Liver (tissue), 9 donors: Measurements from ENCODE around the gene CASR. TPM values are rescaled to one million over a fixed set of nuclear protein-coding genes. Genes with fewer than 3 reads are reported as not detected.

ENCODE experiments used
- DNase-seq: peaks from one replicate; pipeline ENCODE4 v3.0.0-alpha.2; 2017; ENCODE audit warnings: low spot score
- H3K27ac ChIP-seq, 2 donors: one replicate each; pipeline ENCODE4 v1.7.0; 2013; ENCODE audit warnings: inconsistent platforms in 2 of 2, low read length in 2 of 2, control low read depth in 1 of 2, low read depth in 1 of 2, mild to moderate bottlenecking in 1 of 2
- H3K27me3 ChIP-seq, 4 donors: one replicate each; pipeline versions ENCODE4 v1.6.1 to v1.7.0; 2013; ENCODE audit warnings: low read length in 3 of 4, inconsistent platforms in 1 of 4, mild to moderate bottlenecking in 1 of 4, moderate library complexity in 1 of 4; ENCODE audit not compliant: control insufficient read depth in 4 of 4, insufficient read depth in 4 of 4
- H3K36me3 ChIP-seq, 4 donors: one replicate each; pipeline versions ENCODE4 v1.6.1 to v1.7.0; 2013; ENCODE audit warnings: low read length in 3 of 4, mild to moderate bottlenecking in 3 of 4, low read depth in 1 of 4, moderate library complexity in 1 of 4; ENCODE audit not compliant: control insufficient read depth in 4 of 4, insufficient read depth in 3 of 4
- H3K4me1 ChIP-seq, 4 donors: one replicate each; pipeline versions ENCODE4 v1.6.1 to v1.7.0; 2013; ENCODE audit warnings: low read length in 3 of 4, mild to moderate bottlenecking in 3 of 4, moderate library complexity in 1 of 4; ENCODE audit not compliant: control insufficient read depth in 4 of 4, insufficient read depth in 4 of 4
- H3K4me3 ChIP-seq, 3 donors: one replicate each; pipeline versions ENCODE4 v1.6.1 to v1.7.0; 2013; ENCODE audit warnings: low read length in 3 of 3, control low read depth in 1 of 3, low read depth in 1 of 3, mild to moderate bottlenecking in 1 of 3
- H3K9ac ChIP-seq, 2 donors: one replicate each; pipeline ENCODE4 v1.7.0; 2013; ENCODE audit warnings: low read length in 2 of 2, mild to moderate bottlenecking in 2 of 2, moderate library complexity in 2 of 2, control low read depth in 1 of 2, low read depth in 1 of 2
- H3K9me3 ChIP-seq, 4 donors: one replicate each; pipeline versions ENCODE4 v1.6.1 to v1.7.0; 2013; ENCODE audit warnings: low read length in 3 of 4; ENCODE audit not compliant: control insufficient read depth in 4 of 4
- ATF3 ChIP-seq: IDR thresholded peaks from 2 replicates; pipeline ENCODE4 v1.6.1; 2016; ENCODE audit warnings: antibody characterized with exemption
- CTCF ChIP-seq: fragments of 150-350 bp; IDR thresholded peaks from 2 replicates; pipeline ENCODE4 v1.5.1; 2017; ENCODE audit warnings: improper control_type of control experiment, low read depth, low read length; ENCODE audit not compliant: missing input control
- EGR1 ChIP-seq, 2 donors: IDR thresholded peaks; 2 replicates each; pipeline ENCODE4 v1.6.1; 2016 to 2018; ENCODE audit warnings: antibody characterized with exemption in 2 of 2, low read depth in 2 of 2
- FOXA1 ChIP-seq: IDR thresholded peaks from 2 replicates; pipeline ENCODE4 v1.6.1; 2016; ENCODE audit warnings: antibody characterized with exemption
- FOXA2 ChIP-seq: IDR thresholded peaks from 2 replicates; pipeline ENCODE4 v1.6.1; 2016; ENCODE audit warnings: antibody characterized with exemption
- GABPA ChIP-seq, 2 donors: IDR thresholded peaks in 1 of 2; conservative IDR thresholded peaks in 1 of 2; 2 replicates each; pipeline ENCODE4 v1.6.1; 2016; ENCODE audit warnings: antibody characterized with exemption in 2 of 2, mild to moderate bottlenecking in 1 of 2, moderate library complexity in 1 of 2
- HNF4A ChIP-seq, 2 donors: conservative IDR thresholded peaks; 2 replicates each; pipeline ENCODE4 v1.6.1; 2016; ENCODE audit warnings: antibody characterized with exemption in 2 of 2, mild to moderate bottlenecking in 2 of 2
- HNF4G ChIP-seq: IDR thresholded peaks from 2 replicates; pipeline ENCODE4 v1.6.1; 2016; ENCODE audit warnings: antibody characterized with exemption
- JUND ChIP-seq, 2 donors: IDR thresholded peaks; 2 replicates each; pipeline ENCODE4 v1.6.1; 2016; ENCODE audit warnings: antibody characterized with exemption in 2 of 2
- MAX ChIP-seq: IDR thresholded peaks from 2 replicates; pipeline ENCODE4 v1.6.1; 2016; ENCODE audit warnings: antibody characterized with exemption
- NR2F2 ChIP-seq: IDR thresholded peaks from 2 replicates; pipeline ENCODE4 v1.6.1; 2016; ENCODE audit warnings: antibody characterized with exemption
- RAD21 ChIP-seq, 2 donors: IDR thresholded peaks; 2 replicates each; pipeline ENCODE4 v1.6.1; 2016; ENCODE audit warnings: antibody characterized with exemption in 2 of 2, mild to moderate bottlenecking in 2 of 2
- REST ChIP-seq: IDR thresholded peaks from 2 replicates; pipeline ENCODE4 v1.6.1; 2016; ENCODE audit warnings: antibody characterized with exemption, mild to moderate bottlenecking
- RXRA ChIP-seq, 2 donors: IDR thresholded peaks; 2 replicates each; pipeline ENCODE4 v1.6.1; 2017 to 2018; ENCODE audit warnings: antibody characterized with exemption in 2 of 2, mild to moderate bottlenecking in 1 of 2
- SP1 ChIP-seq: IDR thresholded peaks from 2 replicates; pipeline ENCODE4 v1.6.1; 2018; ENCODE audit warnings: antibody characterized with exemption, mild to moderate bottlenecking
- TAF1 ChIP-seq: conservative IDR thresholded peaks from 2 replicates; pipeline ENCODE4 v1.6.1; 2016; ENCODE audit warnings: antibody characterized with exemption, mild to moderate bottlenecking
- YY1 ChIP-seq: IDR thresholded peaks from 2 replicates; pipeline ENCODE4 v1.6.1; 2016; ENCODE audit warnings: antibody characterized with exemption, mild to moderate bottlenecking
- ZBTB33 ChIP-seq: IDR thresholded peaks from 2 replicates; pipeline ENCODE4 v1.6.1; 2016; ENCODE audit warnings: antibody characterized with exemption
- WGBS: extraction: QIAGEN DNeasy Blood & Tissue Kit; methylation state at CpG from one replicate; pipeline ENCODE4 v1.1.7; 2013; 5-methylcytosine and 5-hydroxymethylcytosine counted together
- polyA plus RNA-seq, 2 donors: library from polyadenylated mRNA; stranded (reverse) in 1 of 2; unstranded in 1 of 2; fragments of 200-250 nt in 1 of 2; fragments of >200 nt in 1 of 2; fragmentation: Nextera tagmentation in 1 of 2; extraction: Ambion mirVana in 1 of 2; gene quantifications; one replicate each; pipeline versions ENCODE4 v1.2.1 to v1.2.3, GENCODE V29; 2013 to 2015
- total RNA-seq, 2 donors: library from RNA; depleted of rRNA; stranded (reverse); fragments of >200 nt; gene quantifications; one replicate each; pipeline ENCODE4 v1.2.3, GENCODE V29; 2014
- donor health status: healthy.
- donor health status: healthy.
- donor health status: healthy.
- donor health status: healthy.
- donor health status: healthy.

CASR gene
- total and polyA plus RNA-seq, 4 donors: 0.05 to 0.29 (median 0.14) TPM

- Histone ChIP-seq H3K9ac (no peak overlapping the region), H3K27me3 (no peaks in the 10 kb centered on the region), H3K4me3 (no peak overlapping the region), H3K36me3 (no peaks in the 10 kb centered on the region), H3K4me1 (peaks cover 3 to 17% (median 10%) of the 10 kb centered on the region in 4 donors), H3K9me3 (no peaks in the 10 kb centered on the region), H3K27ac (no peak overlapping the region)
- no peak for DNase-seq
- 30% methylated on average over 6 of the region's 6 CpGs for WGBS
- TF ChIP-seq TAF1 (no peak), HNF4A (conservative IDR thresholded peaks at IDR 0.05) (no peak), ZBTB33 (no peak), FOXA2 (no peak), SP1 (no peak), MAX (no peak), FOXA1 (no peak), NR2F2 (no peak), YY1 (no peak), CTCF (no peak), ATF3 (no peak), EGR1 (IDR thresholded peaks at IDR 0.05; ENCODE audit: low read depth in 2 of 2) (no peak), RAD21 (IDR thresholded peaks at IDR 0.05) (no peak), JUND (IDR thresholded peaks at IDR 0.05) (no peak), HNF4G (no peak), RXRA (IDR thresholded peaks at IDR 0.05) (no peak), REST (no peak), GABPA (IDR thresholded peaks at IDR 0.05 in 1 of 2, conservative IDR thresholded peaks at IDR 0.05 in 1 of 2) (no peak)
Observed at GRCh38 chr3:122294359-122294758, 110.9 kb downstream of the CASR start.
